ENCODE data around the gene UNC93B1. TPM values are rescaled to one million over a fixed set of nuclear protein-coding genes. Genes with fewer than 3 reads are reported as not detected.

Gene UNC93B1
- total and polyA plus RNA-seq, 2 of the 13 experiments (the other 11 are each of a cell fraction or from before 2014, with no cell fraction given), result 8.8 to 18.9 TPM

- TF ChIP-seq ZEB1 (IDR thresholded peaks at IDR 0.05; ENCODE audit: insufficient replicate concordance, low read depth) (no peak), SOX13 (IDR thresholded peaks at IDR 0.05) (no peak), SOX13 (CRISPR knock-in tag; conservative IDR thresholded peaks at IDR 0.05 in 1 of 2, IDR thresholded peaks at IDR 0.05 in 1 of 2) (0 out of 4 replicates have a peak, but pooled peaks of 1 of the 2 experiments have one; percentile 13), ZNF337 (CRISPR knock-in tag; IDR thresholded peaks at IDR 0.05; ENCODE audit: borderline replicate concordance, low read depth) (no peak), ZNF772 (CRISPR knock-in tag; IDR thresholded peaks at IDR 0.05) (0 out of 2 replicates have a peak, but pooled peaks have one; percentile 4), ZFP36 (IDR thresholded peaks at IDR 0.05; ENCODE audit: borderline replicate concordance, low read depth, low read length, partially characterized antibody) (no peak), RARA (CRISPR knock-in tag; IDR thresholded peaks at IDR 0.05) (peak; percentile 22; the same call in 1 of the 2 replicates), MAF1 (CRISPR knock-in tag; IDR thresholded peaks at IDR 0.05; ENCODE audit: borderline replicate concordance) (no peak), PCBP1 (IDR thresholded peaks at IDR 0.05; ENCODE audit: borderline replicate concordance, low read depth, low read length) (no peak), ZNF543 (CRISPR knock-in tag; IDR thresholded peaks at IDR 0.05) (no peak), GABPA (IDR thresholded peaks at IDR 0.05; ENCODE audit: low read depth, low read length) (no peak), GABPA (CRISPR knock-in tag; IDR thresholded peaks at IDR 0.05; ENCODE audit: low read depth) (no peak), KMT2B (CRISPR knock-in tag; IDR thresholded peaks at IDR 0.05) (no peak), ZMYM3 (CRISPR knock-in tag; IDR thresholded peaks at IDR 0.05) (peak; percentile 80), IKZF4 (CRISPR knock-in tag; IDR thresholded peaks at IDR 0.05; ENCODE audit: borderline replicate concordance, low read depth, not compliant biosample characterization) (no peak), ZNF746 (CRISPR knock-in tag; IDR thresholded peaks at IDR 0.05) (no peak), ZNF335 (CRISPR knock-in tag; IDR thresholded peaks at IDR 0.05) (no peak), SATB2 (CRISPR knock-in tag; IDR thresholded peaks at IDR 0.05) (no peak), REL (CRISPR knock-in tag; conservative IDR thresholded peaks at IDR 0.05) (no peak)
- TF ChIP-seq, protein P1, sequence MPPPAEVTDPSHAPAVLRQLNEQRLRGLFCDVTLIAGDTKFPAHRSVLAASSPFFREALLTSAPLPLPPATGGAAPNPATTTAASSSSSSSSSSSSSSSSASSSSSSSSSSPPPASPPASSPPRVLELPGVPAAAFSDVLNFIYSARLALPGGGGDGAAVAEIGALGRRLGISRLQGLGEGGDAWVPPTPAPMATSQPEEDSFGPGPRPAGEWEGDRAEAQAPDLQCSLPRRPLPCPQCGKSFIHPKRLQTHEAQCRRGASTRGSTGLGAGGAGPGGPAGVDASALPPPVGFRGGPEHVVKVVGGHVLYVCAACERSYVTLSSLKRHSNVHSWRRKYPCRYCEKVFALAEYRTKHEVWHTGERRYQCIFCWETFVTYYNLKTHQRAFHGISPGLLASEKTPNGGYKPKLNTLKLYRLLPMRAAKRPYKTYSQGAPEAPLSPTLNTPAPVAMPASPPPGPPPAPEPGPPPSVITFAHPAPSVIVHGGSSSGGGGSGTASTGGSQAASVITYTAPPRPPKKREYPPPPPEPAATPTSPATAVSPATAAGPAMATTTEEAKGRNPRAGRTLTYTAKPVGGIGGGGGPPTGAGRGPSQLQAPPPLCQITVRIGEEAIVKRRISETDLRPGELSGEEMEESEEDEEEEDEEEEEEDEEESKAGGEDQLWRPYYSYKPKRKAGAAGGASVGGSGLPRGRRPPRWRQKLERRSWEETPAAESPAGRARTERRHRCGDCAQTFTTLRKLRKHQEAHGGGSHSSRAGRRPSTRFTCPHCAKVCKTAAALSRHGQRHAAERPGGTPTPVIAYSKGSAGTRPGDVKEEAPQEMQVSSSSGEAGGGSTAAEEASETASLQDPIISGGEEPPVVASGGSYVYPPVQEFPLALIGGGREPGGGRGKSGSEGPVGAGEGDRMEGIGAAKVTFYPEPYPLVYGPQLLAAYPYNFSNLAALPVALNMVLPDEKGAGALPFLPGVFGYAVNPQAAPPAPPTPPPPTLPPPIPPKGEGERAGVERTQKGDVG (CRISPR knock-in tag; IDR thresholded peaks at IDR 0.05; ENCODE audit: borderline replicate concordance), result 0 out of 2 replicates have a peak, but pooled peaks have one; percentile 58
- TF ChIP-seq, protein P2, sequence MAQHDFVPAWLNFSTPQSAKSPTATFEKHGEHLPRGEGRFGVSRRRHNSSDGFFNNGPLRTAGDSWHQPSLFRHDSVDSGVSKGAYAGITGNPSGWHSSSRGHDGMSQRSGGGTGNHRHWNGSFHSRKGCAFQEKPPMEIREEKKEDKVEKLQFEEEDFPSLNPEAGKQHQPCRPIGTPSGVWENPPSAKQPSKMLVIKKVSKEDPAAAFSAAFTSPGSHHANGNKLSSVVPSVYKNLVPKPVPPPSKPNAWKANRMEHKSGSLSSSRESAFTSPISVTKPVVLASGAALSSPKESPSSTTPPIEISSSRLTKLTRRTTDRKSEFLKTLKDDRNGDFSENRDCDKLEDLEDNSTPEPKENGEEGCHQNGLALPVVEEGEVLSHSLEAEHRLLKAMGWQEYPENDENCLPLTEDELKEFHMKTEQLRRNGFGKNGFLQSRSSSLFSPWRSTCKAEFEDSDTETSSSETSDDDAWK (CRISPR knock-in tag; IDR thresholded peaks at IDR 0.05), result no peak
These were observed at the start of gene UNC93B1 (continued) for GRCh38 chr11:68003846-68004550.
